NT2/D1 (cell line): Measurements from ENCODE around the gene VMP1.
A peak's percentile ranks its signal among the peaks of the same experiment; 100 is the strongest.
"Not testable (repeated sequence)": the region's sequence is repeated elsewhere in the genome, so short reads cannot be mapped to it uniquely, and the experiment has no call there.

Experiments
- DNase-seq: peaks from one replicate; pipeline ENCODE4 v3.0.0-alpha.2; 2011; ENCODE audit warnings: low read depth, low spot score
- H3K27me3 ChIP-seq: 2 replicates; pipeline ENCODE4 v1.6.0; 2011; ENCODE audit warnings: mild to moderate bottlenecking; ENCODE audit not compliant: insufficient read length, insufficient read depth
- H3K36me3 ChIP-seq: 2 replicates; pipeline ENCODE4 v1.6.1; 2011; ENCODE audit warnings: mild to moderate bottlenecking, low read length, mixed read lengths; ENCODE audit not compliant: insufficient read depth, insufficient read length
- H3K4me1 ChIP-seq: 2 replicates; pipeline ENCODE4 v1.5.1; 2011; ENCODE audit not compliant: insufficient read depth, insufficient read length
- H3K4me3 ChIP-seq: 2 replicates; pipeline ENCODE4 v1.5.1; 2011; ENCODE audit warnings: low read depth; ENCODE audit not compliant: insufficient read length
- H3K9ac ChIP-seq: 2 replicates; pipeline ENCODE4 v1.6.0; 2011; ENCODE audit warnings: low read depth; ENCODE audit not compliant: insufficient read length
- H3K9me3 ChIP-seq: 2 replicates; pipeline ENCODE4 v1.5.1; 2011; ENCODE audit warnings: mild to moderate bottlenecking, low read length; ENCODE audit not compliant: insufficient read depth
- SUZ12 ChIP-seq: IDR thresholded peaks from 2 replicates; pipeline ENCODE4 v1.6.1; 2011; ENCODE audit not compliant: insufficient read length, insufficient read depth; ENCODE audit errors: extremely low read depth
- YY1 ChIP-seq: IDR thresholded peaks from 2 replicates; pipeline ENCODE4 v1.6.1; 2011; ENCODE audit not compliant: insufficient read length, insufficient read depth
- ZNF274 ChIP-seq: IDR thresholded peaks from 2 replicates; pipeline ENCODE4 v1.6.1; 2011; ENCODE audit warnings: mild to moderate bottlenecking, low read depth, low read length

VMP1 gene

DNA sequence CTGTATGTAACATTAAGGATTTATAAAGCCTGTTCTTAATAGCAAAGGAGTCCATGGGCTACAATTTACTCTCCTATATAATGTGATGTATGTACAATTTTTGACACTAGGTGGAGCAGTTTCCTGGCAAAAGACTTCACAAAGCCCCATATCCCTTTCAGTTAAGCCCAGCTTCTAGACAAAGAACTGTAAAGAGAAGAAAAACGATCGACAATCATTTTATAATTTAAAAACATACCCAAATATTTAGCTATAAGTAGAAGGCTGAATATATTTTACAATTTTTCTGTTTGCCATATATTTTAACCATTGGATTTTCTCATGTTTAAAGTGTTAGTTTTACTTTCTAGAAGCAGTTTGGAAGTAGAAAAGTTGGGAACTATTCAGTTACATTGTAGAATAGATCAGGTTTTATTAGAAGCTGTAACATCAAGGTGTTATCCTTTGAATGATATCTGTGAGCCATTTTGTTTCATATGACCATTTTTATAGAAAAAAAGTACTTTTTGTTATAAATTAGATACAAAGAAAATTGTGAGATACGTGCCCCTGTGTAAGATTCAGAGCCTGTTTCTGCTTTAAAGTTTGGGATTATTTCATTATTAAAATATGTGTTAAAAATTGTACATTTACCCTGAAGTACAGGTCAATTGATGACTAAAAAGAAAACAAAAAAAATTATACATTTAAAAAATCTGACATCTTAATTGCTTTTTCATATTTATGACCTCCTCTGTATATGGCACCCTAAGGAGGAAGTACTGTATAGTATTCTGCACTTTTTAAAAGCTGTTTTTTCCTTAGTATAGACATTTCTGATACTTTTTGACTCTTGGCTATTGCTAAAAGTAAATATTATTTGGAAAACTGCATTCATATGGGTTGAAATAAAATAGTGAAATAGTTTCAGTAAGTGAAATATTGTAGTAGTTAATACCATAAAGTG is 46.3 kb downstream of the VMP1 start:
- no peak overlapping the region for H3K4me3 ChIP-seq
- TF ChIP-seq ZNF274 (no peak), YY1 (no peak), SUZ12 (no peak)
- peak; percentile 59 for DNase-seq
- no peak overlapping the region for H3K9ac ChIP-seq
- H3K9me3 ChIP-seq = peaks cover 3% of the 10 kb centered on the region; the same call in 1 of the 2 replicates
- peaks cover 14% of the 10 kb centered on the region for H3K36me3 ChIP-seq
- H3K4me1 ChIP-seq = no peaks in the 10 kb centered on the region
- H3K27me3 ChIP-seq = no peaks in the 10 kb centered on the region

DNA sequence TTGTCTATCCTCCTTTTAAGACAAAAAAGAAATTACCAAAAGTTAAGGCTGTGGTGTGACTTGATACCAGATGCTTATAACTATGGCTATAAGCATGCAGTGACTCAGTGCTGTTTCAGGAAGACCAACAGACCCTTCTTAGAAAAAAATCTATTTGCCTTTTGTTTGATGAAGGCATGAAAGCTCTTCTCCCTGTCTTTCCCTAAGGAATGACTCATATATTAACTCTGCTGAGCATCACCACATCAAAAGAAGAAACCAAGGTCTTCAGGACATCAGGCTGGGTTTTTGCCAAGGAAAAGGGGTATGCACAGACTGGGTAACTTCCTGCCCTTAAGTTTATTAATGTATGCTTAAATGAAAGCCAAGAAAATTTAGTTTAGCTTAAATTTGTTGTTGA is 47.1 kb downstream of the VMP1 start:
- TF ChIP-seq ZNF274 = no peak
- TF ChIP-seq YY1 = no peak
- TF ChIP-seq SUZ12 = no peak
- Histone ChIP-seq H3K9ac (no peak overlapping the region), H3K4me3 (no peak overlapping the region), H3K36me3 (peaks cover 15% of the 10 kb centered on the region), H3K27me3 (no peaks in the 10 kb centered on the region), H3K9me3 (peaks cover 10% of the 10 kb centered on the region; the same call in 1 of the 2 replicates), H3K4me1 (no peaks in the 10 kb centered on the region)
- no peak for DNase-seq

DNA sequence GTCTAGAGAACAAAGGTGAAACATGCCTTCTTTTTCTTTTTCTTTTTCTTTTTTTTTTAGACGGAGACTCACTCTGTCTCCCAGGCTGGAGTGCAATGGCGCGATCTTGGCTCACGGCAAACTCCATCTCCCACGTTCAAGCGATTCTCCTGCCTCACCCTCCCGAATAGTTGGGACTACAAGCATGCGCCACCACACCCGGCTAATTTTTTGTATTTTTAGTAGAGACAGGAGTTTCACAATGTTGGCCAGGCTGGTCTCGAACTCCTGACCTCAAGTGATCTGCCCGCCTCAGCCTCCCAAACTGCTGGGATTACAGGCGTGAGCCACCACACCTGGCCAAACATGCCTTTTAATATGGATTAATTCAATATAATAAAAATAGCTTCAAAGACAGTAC is 47.6 kb downstream of the VMP1 start:
- H3K4me3 ChIP-seq, H3K9ac ChIP-seq, H3K27me3 ChIP-seq, DNase-seq, H3K4me1 ChIP-seq: not testable (repeated sequence)
- Histone ChIP-seq H3K9me3 (peaks cover 15% of the 10 kb centered on the region; the same call in 1 of the 2 replicates), H3K36me3 (peaks cover 15% of the 10 kb centered on the region)

DNA sequence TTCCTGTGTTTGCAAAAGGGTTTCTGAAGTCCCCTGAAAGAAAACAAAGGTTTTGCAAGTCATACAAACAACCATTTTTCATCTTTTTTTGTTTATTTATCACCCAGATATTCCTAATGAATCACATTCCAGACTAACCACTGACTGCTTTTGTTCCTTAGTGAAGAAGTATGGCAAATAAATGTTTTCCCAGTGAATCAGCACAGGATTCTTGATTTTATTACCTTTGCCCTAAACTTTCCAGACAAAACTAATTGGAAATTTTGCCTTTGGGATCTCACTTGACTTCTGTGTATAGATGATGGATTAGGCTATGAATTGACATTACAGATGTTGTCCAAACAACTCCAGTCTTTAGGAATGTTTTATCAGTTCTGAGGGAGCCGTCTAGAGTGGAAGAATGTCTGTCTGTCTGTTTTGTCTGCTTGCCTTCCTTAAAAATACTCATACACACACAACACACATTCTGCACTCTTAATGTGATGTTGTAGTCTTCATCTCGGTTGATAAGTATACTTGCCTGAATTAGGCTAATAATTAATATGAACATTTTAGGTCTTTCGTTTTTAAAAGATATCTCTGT is 48.9 kb downstream of the VMP1 start:
- Histone ChIP-seq H3K27me3 (no peaks in the 10 kb centered on the region), H3K9ac (no peak overlapping the region)

DNA sequence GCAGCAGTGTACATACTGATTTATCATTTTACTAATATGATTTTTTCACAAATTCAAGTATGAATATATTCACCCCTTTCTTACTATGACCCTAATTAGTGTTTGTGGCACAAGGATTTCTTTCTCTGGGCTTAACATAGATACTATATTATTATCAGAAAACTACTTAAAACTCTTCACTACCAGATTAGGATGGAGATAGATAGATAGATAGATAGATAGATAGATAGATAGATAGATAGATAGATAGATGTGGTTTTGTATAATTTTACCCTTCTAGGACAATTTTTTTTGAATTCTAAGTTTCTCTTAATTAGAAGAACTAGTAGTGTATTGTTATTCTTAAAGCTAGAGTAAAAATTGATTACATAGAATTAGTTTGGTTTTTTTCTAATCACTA is 49.6 kb downstream of the VMP1 start:
- peaks cover 15% of the 10 kb centered on the region for H3K36me3 ChIP-seq
- no peaks in the 10 kb centered on the region for H3K27me3 ChIP-seq
- no peak for DNase-seq
- H3K9ac ChIP-seq = no peak overlapping the region
- peaks cover 18% of the 10 kb centered on the region; the same call in 1 of the 2 replicates for H3K9me3 ChIP-seq
- TF ChIP-seq ZNF274 (no peak), YY1 (no peak), SUZ12 (no peak)
- H3K4me1 ChIP-seq = no peaks in the 10 kb centered on the region
- H3K4me3 ChIP-seq = no peak overlapping the region

More for the DNA sequence above, 48.9 kb downstream of the VMP1 start:
- Histone ChIP-seq H3K4me1 (no peaks in the 10 kb centered on the region), H3K36me3 (peaks cover 15% of the 10 kb centered on the region), H3K4me3 (no peak overlapping the region), H3K9me3 (peaks cover 18% of the 10 kb centered on the region; the same call in 1 of the 2 replicates)
- DNase-seq = no peak
- TF ChIP-seq YY1 (no peak), SUZ12 (no peak), ZNF274 (no peak)

DNA sequence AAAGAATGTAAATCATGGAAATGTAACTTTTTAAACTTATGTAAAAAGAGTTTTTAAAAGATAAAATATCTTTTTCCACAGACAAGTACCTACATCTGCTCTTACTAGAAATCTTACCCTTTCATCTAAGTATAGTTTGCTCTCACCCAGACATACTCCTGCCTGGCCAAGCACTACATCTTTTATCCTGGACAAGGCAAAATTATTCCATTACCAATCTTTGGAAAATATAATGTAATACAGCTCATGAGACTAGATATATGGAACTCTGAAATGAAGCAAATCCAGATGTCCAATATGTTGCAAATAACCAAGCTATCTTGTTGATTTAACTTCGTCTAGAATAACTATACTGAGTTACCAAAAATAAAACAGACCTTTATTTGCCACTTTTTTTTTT is 50.0 kb downstream of the VMP1 start:
- no peaks in the 10 kb centered on the region for H3K27me3 ChIP-seq
- H3K9me3 ChIP-seq = peaks cover 18% of the 10 kb centered on the region; the same call in 1 of the 2 replicates
- peaks cover 15% of the 10 kb centered on the region for H3K36me3 ChIP-seq
- H3K9ac ChIP-seq = no peak overlapping the region
- DNase-seq = no peak
- no peaks in the 10 kb centered on the region for H3K4me1 ChIP-seq
- no peak for TF ChIP-seq YY1
- TF ChIP-seq SUZ12 = no peak
- TF ChIP-seq ZNF274 = no peak
- H3K4me3 ChIP-seq = no peak overlapping the region

DNA sequence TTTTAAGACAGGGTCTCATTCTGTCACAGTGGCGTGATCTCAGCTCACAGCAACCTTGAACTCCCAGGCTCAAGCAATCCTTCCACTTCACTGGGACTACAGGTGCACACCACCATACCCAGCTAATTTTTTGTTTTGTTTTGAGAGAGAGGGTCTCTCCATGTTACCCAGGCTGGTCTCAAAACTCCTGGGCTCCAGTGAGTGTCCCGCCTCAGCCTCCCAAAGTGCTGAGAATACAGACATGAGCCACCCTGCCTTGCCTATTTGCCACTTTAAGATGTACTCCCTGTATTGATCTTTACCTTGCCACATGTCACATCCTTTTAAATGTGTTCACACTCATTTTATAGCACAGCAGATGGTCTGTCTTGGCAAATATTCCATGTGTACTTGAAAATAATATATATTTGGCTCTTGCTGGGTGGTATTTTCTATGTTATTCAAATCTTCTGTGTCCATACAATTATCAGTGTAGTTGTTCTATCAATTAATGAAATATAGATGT is 50.5 kb downstream of the VMP1 start:
- peaks cover 12% of the 10 kb centered on the region for H3K36me3 ChIP-seq
- no peak overlapping the region for H3K4me3 ChIP-seq
- H3K9me3 ChIP-seq = peaks cover 18% of the 10 kb centered on the region; the same call in 1 of the 2 replicates
- H3K27me3 ChIP-seq = no peaks in the 10 kb centered on the region
- DNase-seq = no peak
- no peak overlapping the region for H3K9ac ChIP-seq
- no peak for TF ChIP-seq ZNF274
- TF ChIP-seq SUZ12 = no peak
- TF ChIP-seq YY1 = no peak
- H3K4me1 ChIP-seq = no peaks in the 10 kb centered on the region

DNA sequence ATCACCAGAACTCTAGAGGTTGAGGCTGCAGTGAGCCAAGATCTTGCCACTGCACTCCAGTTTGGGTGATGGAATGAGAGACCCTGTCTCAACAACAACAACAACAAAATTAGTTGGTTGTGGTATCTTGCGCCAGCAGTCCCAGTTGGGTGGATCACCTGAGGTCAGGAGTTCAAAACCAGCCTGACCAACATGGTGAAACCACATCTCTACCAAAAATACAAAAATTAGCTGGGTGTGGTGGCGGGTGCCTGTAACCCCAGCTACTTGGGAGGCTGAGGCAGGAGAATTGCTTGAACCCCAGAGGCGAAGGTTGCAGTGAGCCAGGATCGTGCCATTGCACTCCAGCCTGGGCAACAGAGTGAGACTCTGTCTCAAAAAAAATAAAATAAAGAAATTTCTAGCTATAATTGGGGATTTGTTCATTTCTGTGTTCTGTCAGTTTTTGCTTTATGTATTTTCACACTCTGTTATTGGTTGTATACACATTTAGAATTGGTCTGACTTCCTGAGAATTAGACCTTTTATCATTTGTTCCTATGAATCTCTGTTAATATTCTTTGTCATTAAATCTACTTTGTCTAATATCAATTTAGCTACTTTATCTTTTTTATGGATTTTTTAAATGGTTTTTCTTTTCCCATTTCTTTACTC is 51.7 kb downstream of the VMP1 start:
- not testable (repeated sequence) for DNase-seq, H3K9ac ChIP-seq, H3K4me3 ChIP-seq, H3K27me3 ChIP-seq, H3K4me1 ChIP-seq
- Histone ChIP-seq H3K36me3 (peaks cover 11% of the 10 kb centered on the region), H3K9me3 (peaks cover 18% of the 10 kb centered on the region; the same call in 1 of the 2 replicates)
